Thyroid gland (tissue), 4 donors: ENCODE data around the gene SLC26A4. TPM values are rescaled to one million over a fixed set of nuclear protein-coding genes. Genes with fewer than 3 reads are reported as not detected.

ENCODE experiments used
- DNase-seq, 2 donors: peaks; one replicate each; pipeline ENCODE4 v3.0.0-alpha.2; 2019
- H3K27ac ChIP-seq, 3 donors: fragments of 200-600 bp; sonication (generic); 1 replicate in 2 of 3; 2 replicates in 1 of 3; pipeline ENCODE4 v1.5.1; 2016 to 2019; ENCODE audit warnings: mild to moderate bottlenecking in 1 of 3, moderate library complexity in 1 of 3
- H3K27me3 ChIP-seq: fragments of 200-600 bp; sonication (generic); one replicate; pipeline ENCODE4 v1.5.1; 2019
- H3K36me3 ChIP-seq, 2 donors: fragments of 200-600 bp; sonication (generic); one replicate each; pipeline ENCODE4 v1.5.1; 2016 to 2019
- H3K4me1 ChIP-seq, 2 donors: fragments of 200-600 bp; sonication (generic); one replicate each; pipeline ENCODE4 v1.5.1; 2017 to 2019
- H3K4me3 ChIP-seq, 3 donors: fragments of 200-600 bp; sonication (generic); replicated peaks in 1 of 3; 1 replicate in 2 of 3; 2 replicates in 1 of 3; pipeline ENCODE4 v1.5.1; 2016; ENCODE audit warnings: mild to moderate bottlenecking in 1 of 3
- H3K9me3 ChIP-seq: fragments of 200-600 bp; sonication (generic); one replicate; pipeline ENCODE4 v1.5.1; 2017
- CTCF ChIP-seq, 6 experiments: fragments of 200-600 bp in 3 of 6; fragments of 450-650 bp in 3 of 6; sonication (generic) in 3 of 6; IDR thresholded peaks; one replicate each; pipeline ENCODE4 v1.5.1; 2016 to 2019; ENCODE audit warnings: antibody characterized with exemption in 6 of 6, mild to moderate bottlenecking in 2 of 6, inconsistent platforms in 1 of 6, moderate library complexity in 1 of 6
- POLR2A ChIP-seq, 2 donors: fragments of 450-650 bp; IDR thresholded peaks; one replicate each; pipeline ENCODE4 v1.6.1; 2017; ENCODE audit warnings: antibody characterized with exemption in 2 of 2, mild to moderate bottlenecking in 2 of 2, moderate library complexity in 1 of 2
- WGBS, 2 donors: methylation state at CpG; one replicate each; pipeline ENCODE4 v1.1.5; 2017; 5-methylcytosine and 5-hydroxymethylcytosine counted together
- intact Hi-C: fragments of 100-400 bp; cut with DNase I; formaldehyde crosslinking; loops from one replicate; pipeline ENCODE4 v1.15.1; 2023
- total RNA-seq, 4 donors: library from RNA; depleted of rRNA; stranded (reverse); fragments of >200 nt; gene quantifications; one replicate each; pipeline ENCODE4 v1.2.3, GENCODE V29; 2016

Gene SLC26A4
- total RNA-seq, 4 donors from 2014 or later: 193 to 299 (median 254) TPM

DNA sequence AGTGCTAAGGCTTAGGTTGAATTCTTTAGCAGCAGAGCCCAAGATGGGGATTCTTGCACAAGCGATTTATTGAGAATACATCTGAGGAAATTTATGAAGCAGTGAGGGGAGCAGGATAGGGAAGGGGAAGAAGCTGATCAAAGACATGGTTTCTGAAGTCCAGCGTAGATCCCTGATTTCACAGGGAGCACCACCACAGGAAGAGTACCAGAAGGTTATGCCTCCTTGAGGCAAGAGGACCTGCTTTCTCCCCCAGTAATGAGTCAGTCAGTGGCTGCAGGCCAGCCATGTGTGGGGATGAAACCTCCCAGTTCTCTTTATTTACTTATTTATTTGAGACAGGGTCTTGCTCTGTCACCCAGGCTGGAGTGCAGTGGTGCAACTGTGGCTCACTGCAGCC, 48.3 kb downstream of the SLC26A4 start:
- peaks cover 42 to 50% of the 10 kb centered on the region in 2 donors for H3K4me1 ChIP-seq
- H3K27me3 ChIP-seq: no peaks in the 10 kb centered on the region
- intact Hi-C loops: no loop called here
- TF ChIP-seq POLR2A (IDR thresholded peaks at IDR 0.05) (no peak), CTCF (IDR thresholded peaks at IDR 0.05) (no peak)
- WGBS, 2 donors: 98% methylated on average over 2 of the region's 2 CpGs
- no peaks in the 10 kb centered on the region for H3K9me3 ChIP-seq
- peaks cover 4% of the 10 kb centered on the region in 2 donors for H3K36me3 ChIP-seq
- H3K27ac ChIP-seq: peak overlapping the region; percentile 48 to 95 (median 84)
- no peak overlapping the region for H3K4me3 ChIP-seq
- DNase-seq: no peak

DNA sequence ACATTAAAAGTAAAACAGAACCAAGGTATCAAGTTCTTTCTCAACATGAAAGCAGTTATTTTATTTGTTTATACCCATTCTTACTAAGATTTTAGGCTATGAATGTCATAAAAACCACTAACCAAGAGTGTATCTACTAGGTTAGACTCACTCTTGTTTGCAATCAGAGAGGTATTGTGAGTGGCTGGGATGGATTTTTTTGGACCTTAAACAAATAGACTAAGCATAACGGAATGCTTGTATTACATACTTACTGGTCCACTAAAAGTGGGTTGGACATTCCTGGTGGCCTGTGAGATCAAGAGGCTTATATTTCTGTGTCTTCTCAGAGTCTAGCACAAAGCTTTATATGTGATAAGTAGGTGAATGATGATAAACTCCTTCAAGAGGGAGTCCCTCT, 50.7 kb downstream of the SLC26A4 start:
- DNase-seq: no peak
- H3K27ac ChIP-seq: peak overlapping the region; percentile 48 to 95 (median 84)
- H3K27me3 ChIP-seq: no peaks in the 10 kb centered on the region
- peaks cover 53 to 63% of the 10 kb centered on the region in 2 donors for H3K4me1 ChIP-seq
- H3K4me3 ChIP-seq: no peak overlapping the region
- peaks cover 1 to 2% of the 10 kb centered on the region in 2 donors for H3K36me3 ChIP-seq
- intact Hi-C loops: no loop called here
- WGBS, 2 donors: 45 to 60% methylated on average over 1 of the region's 1 CpG
- H3K9me3 ChIP-seq: no peaks in the 10 kb centered on the region
- TF ChIP-seq POLR2A (IDR thresholded peaks at IDR 0.05): no peak
- TF ChIP-seq CTCF (IDR thresholded peaks at IDR 0.05): no peak

DNA sequence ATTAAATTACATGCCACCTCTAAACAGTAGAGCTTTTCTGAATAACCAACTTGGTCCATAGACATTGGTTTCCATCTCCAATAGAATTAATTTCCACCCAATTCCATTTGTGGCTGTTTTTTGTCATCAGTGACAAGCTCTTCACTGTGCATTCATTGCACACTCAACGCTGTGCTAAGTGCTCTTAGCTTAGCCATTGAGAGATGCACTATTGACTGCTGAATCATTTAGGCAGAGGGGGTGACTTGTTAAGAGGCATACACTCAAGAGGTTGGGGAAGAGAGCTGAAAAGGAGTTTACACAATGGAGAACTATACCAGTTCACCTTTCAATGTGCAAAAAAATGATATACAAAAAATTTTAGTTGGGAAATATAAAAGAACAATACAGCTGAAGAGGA, 51.4 kb downstream of the SLC26A4 start:
- H3K36me3 ChIP-seq: no peaks in the 10 kb centered on the region
- H3K27me3 ChIP-seq: no peaks in the 10 kb centered on the region
- H3K4me3 ChIP-seq: no peak overlapping the region
- peak in 1 of 2 donors; percentile 72 for TF ChIP-seq POLR2A (IDR thresholded peaks at IDR 0.05)
- TF ChIP-seq CTCF (IDR thresholded peaks at IDR 0.05): no peak
- intact Hi-C loops: no loop called here
- H3K4me1 ChIP-seq: peaks cover 49 to 58% of the 10 kb centered on the region in 2 donors
- 22 to 30% methylated on average over 1 of the region's 1 CpG for WGBS, 2 donors
- H3K9me3 ChIP-seq: no peaks in the 10 kb centered on the region
- DNase-seq: peak; percentile 39 to 62
- H3K27ac ChIP-seq: peak overlapping the region; percentile 71 to 95 (median 84)

- H3K4me3 ChIP-seq: no peak overlapping the region
- DNase-seq: no peak
- H3K9me3 ChIP-seq: no peaks in the 10 kb centered on the region
- H3K4me1 ChIP-seq: peaks cover 48 to 54% of the 10 kb centered on the region in 2 donors
- intact Hi-C loops: no loop called here
- no peaks in the 10 kb centered on the region for H3K27me3 ChIP-seq
- WGBS, 2 donors: 81 to 100% methylated on average over 1 of the region's 1 CpG
- H3K27ac ChIP-seq: peak overlapping the region; percentile 71 to 93 (median 84)
- no peaks in the 10 kb centered on the region for H3K36me3 ChIP-seq
- TF ChIP-seq POLR2A (IDR thresholded peaks at IDR 0.05) (no peak), CTCF (IDR thresholded peaks at IDR 0.05) (no peak)
These were observed 52.3 kb downstream of the SLC26A4 start for GRCh38 chr7:107712896-107713295.

DNA sequence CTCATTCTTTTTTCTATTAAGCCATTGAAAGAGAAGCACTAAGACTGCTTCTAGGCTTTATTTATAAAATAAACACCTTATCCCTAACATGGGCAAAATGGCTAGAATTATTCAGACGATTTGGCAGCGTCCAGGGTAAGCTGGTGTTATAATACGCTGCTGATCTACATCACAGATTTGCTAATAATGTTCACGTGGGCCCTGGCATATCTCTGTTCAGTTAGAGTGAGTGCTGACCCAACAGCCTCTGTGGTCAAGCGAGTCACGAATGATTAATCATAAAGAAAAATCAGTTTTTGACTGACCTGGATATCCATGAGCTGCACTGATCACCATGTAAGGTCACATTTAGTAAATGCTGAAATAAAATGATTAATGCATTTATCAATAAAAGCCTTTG, 54.9 kb downstream of the SLC26A4 start:
- H3K9me3 ChIP-seq: no peaks in the 10 kb centered on the region
- no peak overlapping the region for H3K4me3 ChIP-seq
- H3K27me3 ChIP-seq: no peaks in the 10 kb centered on the region
- 78 to 80% methylated on average over 6 of the region's 6 CpGs for WGBS, 2 donors
- intact Hi-C loops: no loop called here
- H3K36me3 ChIP-seq: no peaks in the 10 kb centered on the region
- TF ChIP-seq CTCF (IDR thresholded peaks at IDR 0.05): no peak
- TF ChIP-seq POLR2A (IDR thresholded peaks at IDR 0.05): peak in 1 of 2 donors; percentile 15
- H3K27ac ChIP-seq: peak overlapping the region; percentile 71 to 93 (median 84)
- no peak for DNase-seq
- peaks cover 59 to 72% of the 10 kb centered on the region in 2 donors for H3K4me1 ChIP-seq
